H9 (cell line): ENCODE measurements around the gene PSTPIP1. TPM values are rescaled to one million over a fixed set of nuclear protein-coding genes. Genes with fewer than 3 reads are reported as not detected.

Experiments used
- DNase-seq: peaks from one replicate; pipeline ENCODE4 v3.0.0-alpha.2; 2017
- H2AFZ ChIP-seq: one replicate; pipeline ENCODE4 v1.6.1; 2013; ENCODE audit warnings: mild to moderate bottlenecking, low read length, control low read depth, moderate library complexity
- H2AK5ac ChIP-seq: 2 replicates; pipeline ENCODE4 v1.6.1; 2013; ENCODE audit warnings: low read length, control low read depth, mixed read lengths; ENCODE audit not compliant: insufficient read length
- H2BK120ac ChIP-seq: one replicate; pipeline ENCODE4 v1.6.1; 2013; ENCODE audit warnings: low read depth, mild to moderate bottlenecking, low read length, control low read depth, inconsistent platforms; ENCODE audit not compliant: poor library complexity, severe bottlenecking
- H2BK12ac ChIP-seq: 2 replicates; pipeline ENCODE4 v1.6.1; 2013; ENCODE audit warnings: low read length, control low read depth, mixed read lengths, low read depth; ENCODE audit not compliant: insufficient read length
- H2BK15ac ChIP-seq: 2 replicates; pipeline ENCODE4 v1.6.1; 2013; ENCODE audit warnings: low read depth, low read length, control low read depth
- H2BK20ac ChIP-seq: one replicate; pipeline ENCODE4 v1.6.1; 2013; ENCODE audit warnings: low read depth, mild to moderate bottlenecking, low read length, control low read depth, inconsistent platforms; ENCODE audit not compliant: poor library complexity, severe bottlenecking
- H2BK5ac ChIP-seq: 2 replicates; pipeline ENCODE4 v1.6.1; 2013; ENCODE audit warnings: low read length, control low read depth, mixed read lengths; ENCODE audit not compliant: insufficient read length
- H3K14ac ChIP-seq: 2 replicates; pipeline ENCODE4 v1.6.1; 2013; ENCODE audit warnings: low read length, control low read depth; ENCODE audit not compliant: insufficient read depth
- H3K18ac ChIP-seq: 2 replicates; pipeline ENCODE4 v1.6.1; 2013; ENCODE audit warnings: low read depth, mild to moderate bottlenecking, mixed read lengths, low read length, control low read depth; ENCODE audit not compliant: insufficient read length
- H3K23ac ChIP-seq: 2 replicates; pipeline ENCODE4 v1.6.1; 2013; ENCODE audit warnings: low read length, control low read depth, mixed read lengths, low read depth; ENCODE audit not compliant: insufficient read length
- H3K23me2 ChIP-seq: 2 replicates; pipeline ENCODE4 v1.6.1; 2013; ENCODE audit warnings: low read depth, mild to moderate bottlenecking, mixed read lengths, low read length, control low read depth; ENCODE audit not compliant: insufficient read length, poor library complexity, severe bottlenecking
- H3K27ac ChIP-seq: 2 replicates; pipeline ENCODE4 v1.5.1; 2013; ENCODE audit warnings: low read length, control low read depth, mixed read lengths, low read depth; ENCODE audit not compliant: insufficient read length
- H3K27me3 ChIP-seq: 2 replicates; pipeline ENCODE4 v1.6.1; 2013; ENCODE audit warnings: low read length, control low read depth, inconsistent platforms; ENCODE audit not compliant: insufficient read depth
- H3K4ac ChIP-seq: 2 replicates; pipeline ENCODE4 v1.6.1; 2013; ENCODE audit warnings: low read depth, mild to moderate bottlenecking, control low read depth, inconsistent platforms, low read length, moderate library complexity
- H3K4me1 ChIP-seq: 2 replicates; pipeline ENCODE4 v1.6.1; 2013; ENCODE audit warnings: low read length, control low read depth, inconsistent platforms; ENCODE audit not compliant: insufficient read depth
- H3K4me2 ChIP-seq: 2 replicates; pipeline ENCODE4 v1.6.1; 2013; ENCODE audit warnings: low read length, control low read depth, mixed read lengths; ENCODE audit not compliant: insufficient read length, insufficient read depth
- H3K56ac ChIP-seq: 2 replicates; pipeline ENCODE4 v1.6.1; 2013; ENCODE audit warnings: low read depth, mild to moderate bottlenecking, mixed read lengths, low read length, control low read depth; ENCODE audit not compliant: insufficient read length
- H3K79me1 ChIP-seq: 2 replicates; pipeline ENCODE4 v1.6.1; 2013; ENCODE audit warnings: low read depth, mild to moderate bottlenecking, moderate library complexity, low read length, control low read depth, inconsistent platforms; ENCODE audit not compliant: insufficient read depth, poor library complexity, severe bottlenecking
- H3K79me2 ChIP-seq: 2 replicates; pipeline ENCODE4 v1.6.1; 2013; ENCODE audit warnings: low read length, control low read depth, inconsistent platforms; ENCODE audit not compliant: insufficient read depth
- H3K9ac ChIP-seq: 2 replicates; pipeline ENCODE4 v1.6.1; 2013; ENCODE audit warnings: low read length, control low read depth, mixed read lengths; ENCODE audit not compliant: insufficient read length; ENCODE audit errors: extremely low read depth
- H3K9me3 ChIP-seq: one replicate; pipeline ENCODE4 v1.6.1; 2013; ENCODE audit warnings: low read depth, low read length, inconsistent platforms; ENCODE audit not compliant: control insufficient read depth
- H3T11ph ChIP-seq: one replicate; pipeline ENCODE4 v1.6.1; 2013; ENCODE audit warnings: mild to moderate bottlenecking, low read length, control low read depth, inconsistent platforms
- H4K20me1 ChIP-seq: one replicate; pipeline ENCODE4 v1.6.1; 2013; ENCODE audit not compliant: control insufficient read depth, insufficient read length, insufficient read depth
- H4K5ac ChIP-seq: 2 replicates; pipeline ENCODE4 v1.6.1; 2013; ENCODE audit warnings: low read depth, mild to moderate bottlenecking, mixed read lengths, low read length, control low read depth; ENCODE audit not compliant: insufficient read length
- H4K8ac ChIP-seq: replicated peaks from 2 replicates; pipeline ENCODE4 v1.6.1; 2013; ENCODE audit warnings: low read length, control low read depth, mixed read lengths, low read depth; ENCODE audit not compliant: insufficient read length
- H4K91ac ChIP-seq: 2 replicates; pipeline ENCODE4 v1.6.1; 2013; ENCODE audit warnings: low read depth, mild to moderate bottlenecking, moderate library complexity, mixed read lengths, low read length, control low read depth; ENCODE audit not compliant: insufficient read length
- H3K27ac Mint-ChIP-seq, 3 experiments: 2 replicates in 2 of 3; 3 replicates in 1 of 3; pipeline ENCODE4 v1.8.0; 2020 to 2021; ENCODE audit warnings: mixed read lengths in 3 of 3, mild to moderate bottlenecking in 1 of 3, moderate library complexity in 1 of 3
- H3K27me3 Mint-ChIP-seq: 2 replicates; pipeline ENCODE4 v1.8.0; 2021; ENCODE audit warnings: low read depth, mild to moderate bottlenecking, moderate library complexity, mixed read lengths
- H3K36me3 Mint-ChIP-seq, 3 experiments: 2 replicates in 2 of 3; 3 replicates in 1 of 3; pipeline ENCODE4 v1.8.0; 2020 to 2021; ENCODE audit warnings: low read depth in 3 of 3, mixed read lengths in 3 of 3; ENCODE audit not compliant: insufficient read depth in 1 of 3
- H3K4me1 Mint-ChIP-seq, 2 experiments: 2 replicates each; pipeline ENCODE4 v1.8.0; 2020; ENCODE audit warnings: mixed read lengths in 2 of 2
- H3K4me3 Mint-ChIP-seq, 2 experiments: 2 replicates in 1 of 2; 3 replicates in 1 of 2; pipeline ENCODE4 v1.8.0; 2020 to 2021; ENCODE audit warnings: mild to moderate bottlenecking in 2 of 2, mixed read lengths in 2 of 2, moderate library complexity in 1 of 2
- H3K9me3 Mint-ChIP-seq, 2 experiments: 2 replicates in 1 of 2; 3 replicates in 1 of 2; pipeline ENCODE4 v1.8.0; 2020; ENCODE audit warnings: mild to moderate bottlenecking in 2 of 2, mixed read lengths in 2 of 2, moderate library complexity in 1 of 2
- WGBS: extraction: QIAGEN DNeasy Blood & Tissue Kit; methylation state at CpG from one replicate; pipeline ENCODE4 v1.1.7; 2013; ENCODE audit warnings: missing lambda C conversion rate, low lambda C conversion rate, mixed read lengths; ENCODE audit not compliant: insufficient read length; ENCODE audit errors: extremely low coverage; 5-methylcytosine and 5-hydroxymethylcytosine counted together
- total RNA-seq: library from RNA; stranded (reverse); gene quantifications from 2 replicates; pipeline ENCODE4 v1.2.1, GENCODE V29; 2021
- TF ChIP-seq, protein P1 (sequence below): fragments of 200-600 bp; sonication (generic); conservative IDR thresholded peaks from 3 replicates; pipeline ENCODE4 v1.8.0; 2021; ENCODE audit warnings: antibody characterized with exemption, mild to moderate bottlenecking

The PSTPIP1 gene
- total RNA-seq, 1 experiment from 2014 or later, result 1.8 TPM

DNA sequence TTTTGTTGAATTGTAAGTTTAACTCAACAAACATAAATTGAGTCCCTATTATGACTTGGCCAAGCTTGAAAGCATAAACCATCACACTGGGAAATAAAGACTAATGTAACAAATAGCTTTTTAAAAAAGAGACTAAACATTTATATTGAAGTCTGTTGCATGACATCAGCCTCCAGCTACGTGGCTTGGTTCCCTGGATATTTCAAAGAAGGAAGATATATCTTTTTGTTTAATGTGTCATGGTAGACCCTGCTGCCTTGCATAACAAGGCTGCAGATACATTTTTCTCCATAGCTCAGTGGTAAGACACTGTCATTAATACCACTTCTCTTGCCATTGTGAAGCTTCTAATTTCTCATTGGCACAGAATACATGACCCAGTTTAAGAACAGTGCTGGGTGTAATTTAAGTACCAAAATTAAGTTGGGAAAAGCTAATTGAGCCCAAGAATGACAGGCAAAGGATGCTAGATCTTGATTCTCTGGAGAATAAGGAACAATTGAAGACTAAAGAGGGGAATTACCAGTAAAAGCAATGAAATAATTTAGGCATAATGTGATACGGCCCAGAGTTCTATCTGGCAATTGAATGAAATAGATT is 49.3 kb upstream of the PSTPIP1 start:
- Histone ChIP-seq H2BK120ac (no peak overlapping the region), H3K9me3 (no peaks in the 10 kb centered on the region), H3K4ac (no peak overlapping the region), H2BK12ac (no peak overlapping the region), H2BK20ac (no peak overlapping the region), H3K4me2 (no peak overlapping the region), H4K20me1 (no peaks in the 10 kb centered on the region), H3K18ac (no peak overlapping the region), H2AFZ (no peak overlapping the region), H3K27ac (no peak overlapping the region), H4K8ac (no peak overlapping the region), H3K56ac (no peak overlapping the region), H2BK5ac (no peak overlapping the region), H4K5ac (no peak overlapping the region), H3K4me1 (no peaks in the 10 kb centered on the region), H3K27me3 (no peaks in the 10 kb centered on the region), H3K79me1 (peaks cover 5% of the 10 kb centered on the region), H3K14ac (no peak overlapping the region), H3K23me2 (no peaks in the 10 kb centered on the region), H2AK5ac (no peak overlapping the region), H3K23ac (no peak overlapping the region), H4K91ac (no peak overlapping the region), H3K9ac (no peak overlapping the region), H3T11ph (no peak overlapping the region), H2BK15ac (no peak overlapping the region), H3K79me2 (no peaks in the 10 kb centered on the region)
- H3K27ac Mint-ChIP-seq, result no peak overlapping the region
- H3K4me1 Mint-ChIP-seq, result peaks cover 9 to 11% of the 10 kb centered on the region in 2 experiments
- H3K36me3 Mint-ChIP-seq, result peaks cover 23 to 75% (median 57%) of the 10 kb centered on the region in 3 experiments; a peak in 6 of 7 replicates
- no peaks in the 10 kb centered on the region for H3K9me3 Mint-ChIP-seq
- no peaks in the 10 kb centered on the region for H3K27me3 Mint-ChIP-seq
- H3K4me3 Mint-ChIP-seq, result no peak overlapping the region
- DNase-seq, result no peak
- WGBS, result no CpG with 5 or more reads among the region's 2 CpGs
- TF ChIP-seq, protein P1, sequence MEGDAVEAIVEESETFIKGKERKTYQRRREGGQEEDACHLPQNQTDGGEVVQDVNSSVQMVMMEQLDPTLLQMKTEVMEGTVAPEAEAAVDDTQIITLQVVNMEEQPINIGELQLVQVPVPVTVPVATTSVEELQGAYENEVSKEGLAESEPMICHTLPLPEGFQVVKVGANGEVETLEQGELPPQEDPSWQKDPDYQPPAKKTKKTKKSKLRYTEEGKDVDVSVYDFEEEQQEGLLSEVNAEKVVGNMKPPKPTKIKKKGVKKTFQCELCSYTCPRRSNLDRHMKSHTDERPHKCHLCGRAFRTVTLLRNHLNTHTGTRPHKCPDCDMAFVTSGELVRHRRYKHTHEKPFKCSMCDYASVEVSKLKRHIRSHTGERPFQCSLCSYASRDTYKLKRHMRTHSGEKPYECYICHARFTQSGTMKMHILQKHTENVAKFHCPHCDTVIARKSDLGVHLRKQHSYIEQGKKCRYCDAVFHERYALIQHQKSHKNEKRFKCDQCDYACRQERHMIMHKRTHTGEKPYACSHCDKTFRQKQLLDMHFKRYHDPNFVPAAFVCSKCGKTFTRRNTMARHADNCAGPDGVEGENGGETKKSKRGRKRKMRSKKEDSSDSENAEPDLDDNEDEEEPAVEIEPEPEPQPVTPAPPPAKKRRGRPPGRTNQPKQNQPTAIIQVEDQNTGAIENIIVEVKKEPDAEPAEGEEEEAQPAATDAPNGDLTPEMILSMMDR, result no peak
